Activated T-cell treated with anti-CD3 and anti-CD28 coated beads, Interleukin-2, amount 50 U/mL, for 72 hours (primary cell): ENCODE data around the gene MAP6. TPM values are rescaled to one million over a fixed set of nuclear protein-coding genes. Genes with fewer than 3 reads are reported as not detected.
A peak's percentile ranks its signal among the peaks of the same experiment; 100 is the strongest.

Experiments used
- ATAC-seq, 2 donors: fragments of 150-1000 bp; cut with Tn5 transposase; replicated peaks in 1 of 2; 2 replicates each; pipeline ENCODE4 v1.10.0; 2021; ENCODE audit warnings: moderate library complexity in 2 of 2, mild to moderate bottlenecking in 1 of 2
- DNase-seq, 2 donors: peaks; one replicate each; pipeline ENCODE4 v3.0.0; 2021 to 2022; ENCODE audit warnings: mixed read lengths in 1 of 2
- H3K27ac Mint-ChIP-seq: one replicate; pipeline ENCODE4 v1.8.0; 2022; ENCODE audit warnings: mild to moderate bottlenecking, moderate library complexity, mixed read lengths
- H3K27me3 Mint-ChIP-seq: one replicate; pipeline ENCODE4 v1.8.0; 2022; ENCODE audit warnings: low read depth, mixed read lengths
- H3K36me3 Mint-ChIP-seq, 2 donors: one replicate each; pipeline ENCODE4 v1.8.0; 2022; ENCODE audit warnings: mixed read lengths in 2 of 2, mild to moderate bottlenecking in 1 of 2; ENCODE audit not compliant: insufficient read depth in 2 of 2
- H3K4me1 Mint-ChIP-seq: one replicate; pipeline ENCODE4 v1.8.0; 2022; ENCODE audit warnings: low read depth, mixed read lengths
- H3K4me3 Mint-ChIP-seq, 2 donors: one replicate each; pipeline ENCODE4 v1.8.0; 2022; ENCODE audit warnings: mild to moderate bottlenecking in 2 of 2, mixed read lengths in 2 of 2, moderate library complexity in 2 of 2
- H3K9me3 Mint-ChIP-seq, 2 donors: one replicate each; pipeline ENCODE4 v1.8.0; 2022; ENCODE audit warnings: mixed read lengths in 2 of 2
- total RNA-seq, 2 donors: library from RNA; stranded (reverse); gene quantifications; one replicate each; pipeline ENCODE4 v1.2.3, GENCODE V29; 2022

MAP6 gene
- total RNA-seq, 2 donors from 2014 or later: 0.14 to 0.16 TPM

- no peaks in the 10 kb centered on the region for H3K27me3 Mint-ChIP-seq
- ATAC-seq (no peak), DNase-seq (no peak)
- H3K9me3 Mint-ChIP-seq: no peaks in the 10 kb centered on the region
- H3K4me3 Mint-ChIP-seq: peak overlapping the region; percentile 89 to 91
- peak overlapping the region; percentile 47 for H3K27ac Mint-ChIP-seq
- peaks cover 45% of the 10 kb centered on the region for H3K4me1 Mint-ChIP-seq
- H3K36me3 Mint-ChIP-seq: peaks cover 0 to 4% of the 10 kb centered on the region in 2 donors
Observed at GRCh38 chr11:75563501-75563977, 105.3 kb downstream of the MAP6 start.

- ATAC-seq (no peak), DNase-seq (no peak)
- peak overlapping the region; percentile 89 to 91 for H3K4me3 Mint-ChIP-seq
- peak overlapping the region; percentile 90 for H3K27ac Mint-ChIP-seq
- H3K27me3 Mint-ChIP-seq: no peaks in the 10 kb centered on the region
- no peaks in the 10 kb centered on the region for H3K9me3 Mint-ChIP-seq
- H3K36me3 Mint-ChIP-seq: no peaks in the 10 kb centered on the region
- H3K4me1 Mint-ChIP-seq: peaks cover 45% of the 10 kb centered on the region
Observed at GRCh38 chr11:75562836-75563484, 105.9 kb downstream of the MAP6 start.

GRCh38 chr11:75562048-75562835, 106.6 kb downstream of the MAP6 start, which contains the start of gene SERPINH1:
TSS of gene SERPINH1 (plus strand) at chr11:75562253. CDS start at chr11:75566350, 4,097 bp downstream.
- Mint-ChIP-seq H3K4me1 (peaks cover 45% of the 10 kb centered on the region), H3K27me3 (no peaks in the 10 kb centered on the region), H3K9me3 (no peaks in the 10 kb centered on the region), H3K27ac (peak within 1 kb of the TSS; percentile 90), H3K4me3 (peak within 1 kb of the TSS; percentile 89 to 91), H3K36me3 (no peaks in the 10 kb centered on the region)
- DNase-seq (peak; percentile 81 to 83), ATAC-seq (peak; percentile 91 to 93)

- no peaks in the 10 kb centered on the region for H3K27me3 Mint-ChIP-seq
- H3K36me3 Mint-ChIP-seq: no peaks in the 10 kb centered on the region
- no peak for DNase-seq
- no peak for ATAC-seq
- H3K4me3 Mint-ChIP-seq: peak overlapping the region; percentile 89 to 91
- no peaks in the 10 kb centered on the region for H3K9me3 Mint-ChIP-seq
- H3K27ac Mint-ChIP-seq: peak overlapping the region; percentile 67
- H3K4me1 Mint-ChIP-seq: peaks cover 45% of the 10 kb centered on the region
Observed at GRCh38 chr11:75561426-75562047, 107.3 kb downstream of the MAP6 start.

GRCh38 chr11:75560644-75561043, 108.2 kb downstream of the MAP6 start:
- ATAC-seq (no peak), DNase-seq (no peak)
- Mint-ChIP-seq H3K9me3 (no peaks in the 10 kb centered on the region), H3K4me3 (peak overlapping the region; percentile 89 to 91), H3K27me3 (no peaks in the 10 kb centered on the region), H3K36me3 (no peaks in the 10 kb centered on the region), H3K4me1 (peaks cover 39% of the 10 kb centered on the region), H3K27ac (peak overlapping the region; percentile 70)

- DNase-seq: no peak
- no peak for ATAC-seq
- Mint-ChIP-seq H3K36me3 (no peaks in the 10 kb centered on the region), H3K27me3 (no peaks in the 10 kb centered on the region), H3K4me1 (peaks cover 30% of the 10 kb centered on the region), H3K27ac (no peak overlapping the region), H3K9me3 (no peaks in the 10 kb centered on the region), H3K4me3 (peak overlapping the region in 1 of 2 donors; percentile 61)
Observed at GRCh38 chr11:75558939-75559843, 109.6 kb downstream of the MAP6 start.

GRCh38 chr11:75557666-75558494, 111.0 kb downstream of the MAP6 start:
- ATAC-seq (no peak), DNase-seq (no peak)
- Mint-ChIP-seq H3K4me1 (peaks cover 18% of the 10 kb centered on the region), H3K27me3 (no peaks in the 10 kb centered on the region), H3K27ac (no peak overlapping the region), H3K9me3 (no peaks in the 10 kb centered on the region), H3K36me3 (no peaks in the 10 kb centered on the region), H3K4me3 (no peak overlapping the region)

GRCh38 chr11:75556275-75556674, 112.6 kb downstream of the MAP6 start:
- Mint-ChIP-seq H3K27me3 (no peaks in the 10 kb centered on the region), H3K4me3 (no peak overlapping the region), H3K27ac (no peak overlapping the region), H3K4me1 (peaks cover 7% of the 10 kb centered on the region), H3K36me3 (no peaks in the 10 kb centered on the region), H3K9me3 (no peaks in the 10 kb centered on the region)
- DNase-seq (no peak), ATAC-seq (no peak)

- Mint-ChIP-seq H3K36me3 (no peaks in the 10 kb centered on the region), H3K27me3 (no peaks in the 10 kb centered on the region), H3K4me3 (no peak overlapping the region), H3K27ac (no peak overlapping the region), H3K9me3 (no peaks in the 10 kb centered on the region), H3K4me1 (peaks cover 1% of the 10 kb centered on the region)
- DNase-seq (no peak), ATAC-seq (no peak)
Observed at GRCh38 chr11:75555079-75555811, 113.6 kb downstream of the MAP6 start.

- no peaks in the 10 kb centered on the region for H3K36me3 Mint-ChIP-seq
- H3K4me1 Mint-ChIP-seq: peaks cover 6% of the 10 kb centered on the region
- DNase-seq (no peak), ATAC-seq (no peak)
- H3K27me3 Mint-ChIP-seq: no peaks in the 10 kb centered on the region
- H3K9me3 Mint-ChIP-seq: no peaks in the 10 kb centered on the region
- H3K27ac Mint-ChIP-seq: no peak overlapping the region
- no peak overlapping the region for H3K4me3 Mint-ChIP-seq
Observed at GRCh38 chr11:75554258-75555022, 114.4 kb downstream of the MAP6 start.

- no peak overlapping the region for H3K4me3 Mint-ChIP-seq
- peaks cover 6% of the 10 kb centered on the region for H3K4me1 Mint-ChIP-seq
- H3K27me3 Mint-ChIP-seq: no peaks in the 10 kb centered on the region
- H3K27ac Mint-ChIP-seq: no peak overlapping the region
- no peaks in the 10 kb centered on the region for H3K9me3 Mint-ChIP-seq
- H3K36me3 Mint-ChIP-seq: no peaks in the 10 kb centered on the region
- DNase-seq (no peak), ATAC-seq (no peak)
Observed at GRCh38 chr11:75553889-75554257, 115.0 kb downstream of the MAP6 start.
